Fibroblast of skin of left quadriceps (primary cell): ENCODE results near the gene SLC25A21.
"Not testable (repeated sequence)": the region's sequence is repeated elsewhere in the genome, so short reads cannot be mapped to it uniquely, and the experiment has no call there.

Experiments
- DNase-seq, 2 experiments: peaks; one replicate each; pipeline ENCODE4 v3.0.0-alpha.2; 2013; ENCODE audit warnings: low read depth in 2 of 2

The SLC25A21 gene

GRCh38 chr14:36713960-36714703 lies 458.3 kb downstream of the SLC25A21 start:
- no peak for DNase-seq

GRCh38 chr14:36707570-36707969 lies 464.8 kb downstream of the SLC25A21 start:
- no peak for DNase-seq

- DNase-seq = no peak
Measured at GRCh38 chr14:36702474-36702873, 469.9 kb downstream of the SLC25A21 start.

GRCh38 chr14:36701132-36701531 lies 471.3 kb downstream of the SLC25A21 start:
- DNase-seq = no peak

GRCh38 chr14:36700651-36701050 lies 471.8 kb downstream of the SLC25A21 start:
- no peak for DNase-seq

GRCh38 chr14:36699420-36699819 lies 473.0 kb downstream of the SLC25A21 start:
- DNase-seq = not testable (repeated sequence)

- no peak for DNase-seq
Measured at GRCh38 chr14:36690311-36691040, 481.9 kb downstream of the SLC25A21 start.

GRCh38 chr14:36684946-36685345 lies 487.5 kb downstream of the SLC25A21 start:
- no peak for DNase-seq

GRCh38 chr14:36683083-36683724 lies 489.2 kb downstream of the SLC25A21 start:
- no peak for DNase-seq

GRCh38 chr14:36682338-36682737 lies 490.1 kb downstream of the SLC25A21 start:
- DNase-seq = no peak

GRCh38 chr14:36676236-36676635 lies 496.2 kb downstream of the SLC25A21 start:
- no peak for DNase-seq

GRCh38 chr14:36675581-36675980 lies 496.8 kb downstream of the SLC25A21 start:
- DNase-seq = no peak

GRCh38 chr14:36674659-36675058 lies 497.7 kb downstream of the SLC25A21 start:
- no peak for DNase-seq

- no peak for DNase-seq
Measured at GRCh38 chr14:36672095-36672494, 500.3 kb downstream of the SLC25A21 start.

- no peak for DNase-seq
Measured at GRCh38 chr14:36671149-36671548, 501.3 kb downstream of the SLC25A21 start.

- no peak for DNase-seq
Measured at GRCh38 chr14:36667679-36668078, 504.7 kb downstream of the SLC25A21 start.

- DNase-seq = no peak
Measured at GRCh38 chr14:36666416-36667206, 505.8 kb downstream of the SLC25A21 start.

- no peak for DNase-seq
Measured at GRCh38 chr14:36665887-36666415, 506.5 kb downstream of the SLC25A21 start.

GRCh38 chr14:36664322-36665193 lies 507.8 kb downstream of the SLC25A21 start:
- DNase-seq = no peak
